Right hindlimb (tissue), 1 donor: ENCODE data around the gene ARID1B.

Experiments
- DNase-seq: peaks from one replicate; pipeline ENCODE4 v3.0.0-alpha.2; 2018

ARID1B gene

DNA sequence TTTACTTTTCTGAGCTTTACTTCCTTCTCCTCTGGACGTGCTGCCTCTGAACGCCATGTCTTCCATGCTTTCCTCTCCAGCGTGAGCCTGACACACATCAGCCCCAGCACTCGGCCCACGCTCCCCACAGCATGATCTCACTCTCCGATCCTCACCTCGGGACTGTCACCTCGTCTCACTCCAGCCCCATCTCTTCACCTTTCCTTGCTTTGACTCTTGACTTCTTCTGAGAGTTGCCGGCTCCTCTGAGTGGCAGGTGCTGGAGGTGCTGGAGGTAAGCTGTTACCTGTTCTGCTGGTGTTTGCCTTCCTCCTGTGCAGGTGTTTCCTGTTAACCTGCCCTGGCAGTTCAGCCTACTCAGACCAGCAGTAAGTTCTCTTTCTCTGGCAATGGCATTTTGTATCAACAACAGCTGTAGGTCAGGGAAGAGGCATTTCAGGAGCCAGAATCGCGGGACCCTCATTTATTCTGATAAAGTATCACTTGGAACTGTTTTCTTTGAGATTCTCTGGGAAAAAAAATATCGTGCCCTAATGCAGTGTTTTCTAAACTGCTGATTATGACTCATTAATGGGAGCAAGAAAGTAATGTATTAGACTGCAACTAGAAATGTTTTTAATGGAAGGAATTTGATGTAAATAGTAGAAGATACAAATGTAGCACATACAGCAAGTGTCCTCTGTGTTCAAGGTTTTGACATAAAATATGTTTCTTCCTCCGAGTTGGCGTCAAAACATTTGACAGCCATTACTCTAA, 106.5 kb downstream of the ARID1B start:
- no peak for DNase-seq

DNA sequence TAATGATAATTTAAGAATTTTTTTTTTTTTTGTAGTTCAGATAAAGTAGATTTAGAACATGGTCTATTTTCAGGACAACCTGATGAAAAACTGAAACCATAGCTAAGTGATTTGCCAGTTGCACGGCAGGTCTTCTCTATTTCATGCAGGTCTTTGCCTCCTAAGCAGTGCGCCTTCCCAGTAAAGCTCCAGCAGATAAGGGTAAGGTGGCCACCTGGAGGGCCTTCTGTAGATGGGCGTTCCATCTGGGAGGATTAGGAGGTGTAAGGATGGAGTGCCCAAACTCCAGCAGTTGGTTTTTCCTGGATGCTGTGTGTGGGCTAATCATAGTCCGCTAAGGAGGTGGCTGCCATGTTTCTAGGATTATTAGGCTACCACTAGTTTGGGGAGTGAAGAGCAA, 107.1 kb downstream of the ARID1B start:
- DNase-seq = no peak

DNA sequence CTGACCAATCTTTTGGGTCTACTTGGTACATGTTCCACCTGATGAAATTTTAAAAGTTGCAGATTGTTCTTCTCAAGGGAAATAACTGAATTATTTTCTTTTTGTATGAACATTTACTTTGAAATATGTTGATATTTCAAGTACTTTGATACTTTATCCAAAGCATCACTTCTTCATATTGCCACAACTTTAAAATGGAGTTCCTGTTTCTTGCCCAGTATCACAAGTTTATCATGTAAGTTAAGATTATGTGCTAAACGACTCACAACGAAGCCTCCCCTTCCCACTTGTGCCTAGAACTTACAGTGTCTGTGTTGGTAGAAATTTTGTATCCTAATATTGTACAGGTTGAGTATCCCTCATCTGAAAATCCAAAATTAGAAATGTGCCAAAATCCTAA, 108.4 kb downstream of the ARID1B start:
- DNase-seq = no peak

DNA sequence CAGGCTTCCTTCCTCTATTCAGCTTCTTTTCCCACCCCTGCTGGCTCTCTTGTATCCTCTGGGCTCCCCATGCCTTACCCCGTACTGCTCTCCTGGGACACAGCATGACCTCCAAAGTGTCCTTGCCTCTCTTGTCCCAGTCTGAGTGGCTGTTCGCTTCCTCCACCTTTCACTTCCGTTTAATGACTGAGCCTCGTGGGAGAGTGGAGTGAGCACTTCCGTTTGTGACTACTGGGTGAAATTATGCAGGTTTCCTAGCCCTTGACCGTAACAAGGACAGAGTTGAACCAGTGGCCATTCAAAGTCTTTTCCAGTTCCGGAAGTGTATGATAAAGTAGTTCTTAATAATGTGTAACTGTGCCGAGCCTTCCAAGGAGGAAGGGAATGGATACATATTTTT, 109.2 kb downstream of the ARID1B start:
- DNase-seq = no peak

DNA sequence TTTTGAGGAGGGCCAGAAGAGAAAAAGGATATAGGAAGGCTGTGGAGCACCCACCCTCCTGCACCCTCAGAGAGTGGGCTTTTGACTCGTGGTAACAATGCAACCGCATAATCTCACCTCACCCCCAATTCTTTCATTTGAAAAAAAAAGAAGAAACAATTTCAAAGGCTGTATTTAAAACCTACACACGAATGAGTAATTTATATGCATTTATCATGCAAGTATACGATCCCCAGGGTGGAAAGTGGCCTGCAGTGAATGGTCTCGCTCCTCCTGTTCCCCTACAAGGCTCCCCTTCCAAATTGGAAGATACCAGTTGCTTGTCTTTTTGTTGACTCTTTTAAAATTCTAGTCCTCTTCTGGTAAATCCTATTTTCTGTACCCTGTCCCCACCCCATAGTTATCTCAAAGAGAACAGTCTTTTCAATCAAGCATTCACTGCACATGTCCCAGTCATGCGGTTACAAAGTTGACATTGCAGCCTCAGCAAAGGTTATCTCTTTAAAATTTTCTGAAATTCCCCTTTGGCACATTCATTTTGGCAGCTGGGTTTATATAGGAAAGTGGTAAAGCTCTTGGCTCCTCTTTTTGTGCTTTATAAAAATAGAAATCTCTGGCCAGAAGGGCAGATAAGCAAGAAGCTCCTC, 110.6 kb downstream of the ARID1B start:
- DNase-seq = no peak

DNA sequence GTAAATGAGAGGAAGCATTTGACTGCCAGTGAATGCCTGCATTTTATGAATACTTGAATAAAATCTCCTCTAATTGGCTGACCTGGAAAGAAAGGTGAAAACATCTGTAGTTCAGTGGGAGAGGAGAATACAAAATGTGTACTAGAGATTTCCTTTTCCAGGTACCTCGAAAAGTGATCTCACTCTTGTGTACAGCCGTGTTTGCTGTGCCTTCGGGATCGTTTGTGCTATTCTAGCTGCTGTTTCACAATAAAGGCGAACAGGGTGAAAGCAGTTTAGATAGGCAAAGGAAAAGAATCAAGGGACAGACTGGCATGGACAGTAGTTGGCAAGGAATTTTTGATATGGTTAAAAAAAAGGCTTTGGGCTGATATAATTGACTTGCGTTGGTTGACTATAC, 112.3 kb downstream of the ARID1B start:
- DNase-seq = no peak

DNA sequence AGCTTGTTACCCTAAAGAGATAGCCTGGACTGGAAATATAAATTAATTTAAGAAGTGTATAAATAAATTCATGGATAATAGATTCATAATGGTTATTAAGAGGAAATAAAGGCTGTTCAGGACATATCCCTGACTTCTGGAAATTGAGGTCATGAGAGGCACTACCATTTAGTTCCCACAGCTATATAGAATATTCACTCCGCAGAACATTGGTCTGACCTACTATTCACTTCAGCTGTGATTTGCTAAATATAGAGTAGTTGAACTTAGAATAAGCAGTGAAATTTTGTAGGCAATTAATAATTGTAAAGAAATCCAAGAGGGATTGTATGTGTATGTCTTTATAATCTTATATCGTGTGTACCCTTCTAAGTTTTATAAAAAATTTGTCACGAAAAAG, 112.8 kb downstream of the ARID1B start:
- DNase-seq = no peak

DNA sequence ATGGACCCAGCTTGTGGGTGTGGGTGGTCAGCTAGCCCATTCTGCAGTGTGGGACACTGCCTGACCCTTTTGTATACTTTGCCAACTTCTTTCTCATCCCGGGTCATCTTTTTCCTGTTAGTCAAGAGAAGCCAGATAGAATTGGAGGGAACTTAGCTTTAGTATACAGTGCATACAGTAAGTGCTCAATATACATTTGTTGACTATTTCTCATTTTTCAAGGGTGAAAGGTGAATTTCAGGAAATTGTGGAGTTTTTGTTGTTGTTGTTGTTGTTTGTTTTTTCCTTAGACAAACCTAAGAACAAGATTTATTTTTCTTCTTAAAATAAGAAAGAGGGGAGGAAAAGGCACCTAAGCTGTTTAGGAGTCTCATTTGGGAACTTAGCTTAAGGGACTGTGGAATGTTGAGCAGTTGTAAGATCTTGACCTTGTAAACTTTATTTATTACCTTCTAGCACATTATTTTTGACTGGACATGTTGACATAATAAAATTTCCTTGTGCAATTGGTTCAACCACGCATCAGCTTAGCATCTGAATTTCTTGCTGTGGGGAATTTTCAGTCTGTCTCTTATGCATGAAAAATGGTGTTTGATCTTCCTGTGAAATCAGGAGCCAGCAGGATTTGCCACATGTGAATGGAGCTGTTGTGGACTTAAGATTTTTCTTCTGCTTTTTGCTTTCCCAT, 113.6 kb downstream of the ARID1B start:
- no peak for DNase-seq

DNA sequence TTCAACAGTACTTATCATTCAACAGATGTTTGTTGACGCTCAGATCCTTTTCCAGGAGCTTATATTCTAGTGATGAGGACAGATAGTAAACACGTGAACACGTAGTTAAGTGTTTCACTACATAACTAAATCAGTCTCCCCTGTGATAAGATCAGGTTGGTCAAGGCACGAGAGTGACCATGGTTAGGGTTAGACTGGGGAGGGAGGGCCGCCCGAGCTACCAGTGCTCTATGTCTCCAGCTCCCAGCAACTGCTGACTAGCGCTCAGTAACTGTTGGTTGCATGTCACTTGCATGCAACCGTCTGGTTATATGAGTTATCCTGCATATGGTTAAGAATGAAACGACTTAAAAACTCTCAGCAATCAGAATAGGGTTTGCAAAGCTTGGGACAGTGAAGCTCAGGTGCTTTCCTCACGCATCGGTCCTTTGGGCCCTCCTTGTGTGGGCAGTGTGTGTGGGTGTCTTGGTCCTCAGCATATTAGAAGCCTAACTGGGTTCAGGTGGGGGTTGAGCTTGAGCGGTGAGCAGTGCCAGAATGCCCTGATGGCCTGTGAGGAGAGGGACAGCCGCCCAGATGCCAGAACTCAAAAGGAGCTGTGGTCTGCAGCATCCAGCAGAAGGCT, 120.8 kb downstream of the ARID1B start:
- DNase-seq = no peak

DNA sequence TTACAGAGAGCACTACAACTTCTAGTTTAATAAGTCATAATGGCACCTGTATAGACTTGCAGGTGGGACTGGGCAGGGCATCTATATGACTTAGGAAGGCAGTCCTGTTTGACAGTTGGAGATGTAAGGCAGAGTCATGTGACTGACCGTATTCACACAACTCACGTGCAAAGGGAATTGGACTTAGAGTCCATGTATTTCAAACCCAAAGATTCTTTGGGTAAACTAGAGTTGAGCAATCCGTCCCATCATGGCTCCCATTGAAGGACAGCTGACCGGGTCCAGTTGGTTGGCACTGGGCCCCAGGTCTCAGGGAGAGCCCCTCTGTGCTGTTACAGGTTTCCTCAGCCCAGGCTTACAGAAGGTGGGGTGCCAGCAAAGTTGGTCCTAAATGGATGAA, 121.9 kb downstream of the ARID1B start:
- no peak for DNase-seq

DNA sequence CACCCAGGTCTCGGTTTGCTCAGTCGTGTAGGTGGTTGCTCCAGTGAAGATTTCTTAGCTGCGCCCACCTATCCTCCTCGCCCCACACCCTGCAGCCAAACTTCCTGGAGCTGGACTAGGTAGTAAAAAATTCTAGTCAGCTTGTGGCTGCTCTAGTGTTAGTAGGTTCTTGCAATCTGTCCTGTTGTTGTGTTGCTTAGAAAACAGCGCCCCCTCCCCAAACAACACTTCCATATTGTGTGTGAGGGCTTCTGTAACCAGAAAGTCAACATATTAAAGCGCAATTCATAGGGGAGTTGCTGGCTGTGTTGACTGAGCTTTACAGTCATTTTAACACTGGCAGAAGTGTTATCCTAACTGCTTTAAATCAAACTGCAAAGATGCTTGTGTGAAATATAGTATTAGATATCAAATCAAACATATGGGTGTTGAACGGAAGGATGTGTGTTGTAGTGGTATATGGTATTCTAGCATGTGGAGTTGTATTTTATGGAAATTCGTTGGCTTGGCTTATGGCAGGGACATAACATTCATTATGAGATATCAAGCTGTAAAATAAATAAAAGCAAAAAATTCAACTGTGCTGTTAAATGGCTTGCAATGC, 122.5 kb downstream of the ARID1B start:
- no peak for DNase-seq

DNA sequence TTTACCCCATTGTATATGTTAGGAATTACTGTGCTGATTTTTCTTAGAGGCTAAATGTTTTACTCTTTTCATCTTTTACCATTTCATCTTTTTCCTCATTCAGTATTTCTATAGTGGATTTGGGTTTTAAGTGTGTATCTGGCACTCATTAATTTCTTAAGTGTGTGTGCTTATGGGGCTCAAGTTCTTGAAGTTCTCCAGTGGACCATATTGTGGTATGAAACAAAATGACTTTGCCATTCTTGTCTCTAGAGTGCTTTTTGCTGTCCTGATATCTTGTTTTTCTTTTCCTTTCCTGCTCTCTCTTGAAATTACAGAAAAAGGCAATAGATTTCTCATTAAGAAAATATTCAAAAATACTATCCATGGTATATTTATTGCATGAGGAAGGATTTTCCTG, 123.1 kb downstream of the ARID1B start:
- DNase-seq = no peak

DNA sequence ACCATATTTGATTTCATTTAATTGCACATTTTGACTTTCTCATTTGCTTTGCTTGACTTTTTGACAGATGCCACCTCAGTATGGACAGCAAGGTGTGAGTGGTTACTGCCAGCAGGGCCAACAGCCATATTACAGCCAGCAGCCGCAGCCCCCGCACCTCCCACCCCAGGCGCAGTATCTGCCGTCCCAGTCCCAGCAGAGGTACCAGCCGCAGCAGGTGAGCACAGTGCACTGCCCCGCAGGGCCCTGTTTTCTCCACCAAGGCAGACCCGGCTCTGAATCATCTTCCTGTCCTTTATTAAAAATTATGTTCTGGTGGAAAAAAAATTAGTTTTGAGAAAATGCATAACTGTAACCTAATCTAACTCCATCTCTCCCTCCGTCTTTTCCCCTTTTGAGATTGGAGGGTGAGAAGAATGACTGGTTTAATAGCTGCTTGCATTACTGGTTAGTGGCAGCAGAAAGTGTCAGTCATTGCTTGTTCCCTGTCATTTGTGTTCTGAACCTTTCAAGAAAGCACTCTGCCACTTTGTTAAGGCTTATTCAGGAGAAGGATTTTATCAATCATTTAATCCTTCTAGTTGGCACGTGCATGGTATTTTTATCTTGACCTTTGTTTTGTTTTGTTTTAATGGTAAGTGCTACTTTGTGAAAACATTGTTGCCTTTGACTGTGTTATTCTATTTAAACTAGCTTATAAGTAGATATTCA, 124.3 kb downstream of the ARID1B start:
- no peak for DNase-seq

DNA sequence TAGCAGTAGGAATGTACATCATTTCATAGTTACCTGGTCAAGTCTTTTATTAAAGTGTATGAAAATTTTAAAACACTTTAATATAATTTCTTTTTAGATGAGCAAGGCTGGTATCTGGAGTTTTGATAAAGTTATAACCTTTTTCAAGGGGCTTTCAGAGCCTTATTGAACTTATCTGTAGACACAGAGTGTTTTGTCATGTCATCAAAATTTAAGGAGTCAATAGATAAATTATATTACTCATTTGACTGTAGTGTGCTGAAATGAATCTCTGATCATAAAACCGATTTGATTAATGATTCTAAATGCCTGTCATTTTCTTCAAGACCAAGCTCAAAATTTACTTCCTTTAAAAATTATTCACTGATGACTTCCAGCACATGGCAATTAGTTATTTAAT, 125.6 kb downstream of the ARID1B start:
- no peak for DNase-seq

DNA sequence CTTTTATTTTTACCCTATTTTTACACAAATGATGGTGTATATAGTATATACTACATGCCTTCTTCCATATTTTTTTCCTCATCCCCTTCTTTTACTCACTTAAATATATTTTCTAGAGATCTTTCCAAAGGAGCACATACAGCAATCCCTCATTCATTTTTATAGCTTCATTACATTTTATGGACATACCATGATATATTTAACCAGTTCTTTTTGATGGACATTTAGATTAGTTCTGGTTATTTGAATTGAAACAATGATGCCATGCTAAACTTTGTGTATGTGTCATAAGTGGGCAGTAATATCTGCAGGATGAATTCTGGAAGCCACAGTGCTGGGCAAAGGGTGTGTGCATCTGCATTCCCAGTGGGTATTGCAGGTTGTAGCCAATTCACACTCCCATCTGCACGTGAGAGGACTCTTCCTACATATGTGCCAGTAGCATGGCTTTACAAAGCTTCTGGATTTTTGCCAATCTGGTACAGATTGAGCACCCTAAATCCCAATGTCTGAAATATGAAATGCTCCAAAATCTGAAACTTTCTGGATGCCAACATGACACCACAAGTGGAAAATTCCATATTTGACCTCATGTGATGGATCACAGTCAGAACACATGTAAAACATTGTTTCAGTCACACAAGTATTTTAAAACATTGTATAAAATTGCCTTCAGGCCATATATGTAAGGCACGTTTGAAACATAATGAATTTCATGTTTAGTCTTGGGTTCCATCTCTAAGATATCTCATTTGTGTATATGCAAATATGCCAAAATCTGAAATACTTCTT, 127.2 kb downstream of the ARID1B start:
- DNase-seq = no peak

DNA sequence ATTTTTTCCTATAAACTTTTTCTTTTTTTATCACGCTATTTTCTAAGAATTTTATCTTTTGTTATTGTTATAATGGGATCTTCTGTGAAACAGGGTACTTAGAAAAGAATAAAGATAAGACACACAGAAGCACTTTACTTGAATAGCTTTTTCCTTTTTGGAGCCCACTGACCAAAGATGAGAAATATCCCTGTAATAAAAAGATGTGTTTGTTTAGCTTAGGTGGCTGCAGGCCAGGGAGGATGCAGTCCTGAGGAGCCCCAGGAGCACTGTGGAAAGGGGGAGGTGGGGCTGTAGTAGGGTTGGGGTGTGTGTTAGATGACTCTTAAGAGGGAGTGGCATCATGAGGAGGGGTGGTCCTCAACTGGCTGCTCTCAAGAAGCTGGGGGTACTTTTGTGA, 128.6 kb downstream of the ARID1B start:
- DNase-seq = no peak

DNA sequence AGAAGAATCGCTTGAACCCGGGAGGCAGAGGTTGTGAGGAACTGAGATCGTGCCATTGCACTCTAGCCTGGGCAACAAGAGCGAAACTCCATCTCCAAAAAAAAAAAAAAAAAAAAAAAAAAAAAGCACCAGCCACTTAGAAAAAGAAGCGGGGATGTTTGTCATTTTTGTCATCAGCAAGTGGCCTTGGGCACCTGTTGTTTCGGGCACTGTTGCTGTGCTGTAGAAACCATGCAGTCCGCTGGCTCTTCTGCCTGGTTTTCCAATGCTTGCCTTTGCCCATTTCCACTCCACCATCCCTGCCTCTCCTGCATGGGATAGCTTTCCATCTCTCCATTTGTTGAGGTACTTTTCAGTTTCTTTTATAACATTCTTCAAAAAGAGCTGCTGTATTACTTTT, 129.3 kb downstream of the ARID1B start:
- no peak for DNase-seq

DNA sequence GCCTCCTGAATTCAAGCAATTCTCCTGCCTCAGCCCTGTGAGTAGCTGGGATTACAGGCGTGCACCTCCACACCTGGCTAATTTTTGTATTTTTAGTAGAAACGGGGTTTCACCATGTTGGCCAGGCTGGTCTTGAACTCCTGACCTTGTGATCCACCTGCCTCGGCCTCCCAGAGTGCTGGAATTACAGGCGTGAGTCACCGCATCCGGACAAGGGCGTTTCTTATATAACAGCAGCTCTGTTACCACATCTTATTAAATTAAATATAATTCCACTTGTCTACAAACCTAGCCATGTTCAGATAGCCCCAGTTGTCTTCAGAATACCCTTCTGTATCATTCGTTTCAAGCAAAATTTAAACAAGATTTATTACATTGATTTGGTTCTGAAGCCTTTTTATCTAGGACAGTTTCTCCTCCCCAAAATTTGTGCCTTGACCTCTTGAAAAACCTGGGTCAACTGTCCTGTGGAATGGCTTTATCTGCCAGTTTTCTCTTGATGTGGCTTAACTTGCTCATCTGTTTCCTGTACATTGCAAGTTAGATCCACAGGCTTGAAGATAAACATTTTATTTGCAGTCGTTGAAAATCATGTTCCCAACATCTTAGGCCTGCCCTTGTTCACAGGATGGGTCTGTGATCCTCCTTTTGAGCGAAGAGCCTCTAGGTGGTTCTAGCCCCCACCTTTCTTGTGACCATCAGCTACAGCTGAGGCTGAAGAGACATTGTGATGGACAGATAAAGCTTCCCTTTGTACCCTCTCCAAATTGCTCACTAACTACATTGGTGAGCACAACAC, 132.2 kb downstream of the ARID1B start:
- DNase-seq = no peak

DNA sequence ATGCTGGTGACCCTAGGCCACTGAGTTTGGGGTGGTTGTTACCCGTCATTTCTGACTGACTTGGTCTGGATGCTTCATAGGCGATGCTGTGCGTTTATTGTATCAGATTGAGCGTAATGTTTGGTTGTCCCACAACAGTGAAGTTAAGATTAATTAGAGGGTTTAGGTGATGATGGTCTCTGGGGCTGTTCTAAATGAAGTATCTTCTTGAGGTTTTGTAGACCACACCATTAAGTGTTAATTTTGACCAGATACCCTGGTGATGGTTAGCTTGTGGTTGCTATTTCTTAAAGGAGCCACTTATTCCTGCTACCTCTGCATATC, 132.8 kb downstream of the ARID1B start:
- DNase-seq = no peak

DNA sequence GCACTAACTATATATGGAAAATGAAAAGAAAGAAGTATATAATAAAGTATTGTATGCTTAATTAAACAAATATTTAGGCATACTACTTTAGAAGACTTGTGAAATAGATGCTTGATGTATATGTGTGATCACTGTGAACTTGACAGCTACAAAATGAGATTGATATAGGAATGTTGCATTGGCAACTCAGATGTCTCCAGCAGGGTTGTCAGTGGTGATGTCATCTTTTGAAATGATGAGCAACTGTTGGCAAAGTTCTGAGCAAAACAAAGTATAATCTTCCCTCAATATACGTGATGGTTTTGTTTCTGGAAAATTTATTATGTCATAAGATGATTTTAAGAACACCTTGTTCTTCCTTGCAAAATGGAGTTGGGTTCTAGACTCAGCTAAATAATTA, 133.8 kb downstream of the ARID1B start:
- DNase-seq = no peak

DNA sequence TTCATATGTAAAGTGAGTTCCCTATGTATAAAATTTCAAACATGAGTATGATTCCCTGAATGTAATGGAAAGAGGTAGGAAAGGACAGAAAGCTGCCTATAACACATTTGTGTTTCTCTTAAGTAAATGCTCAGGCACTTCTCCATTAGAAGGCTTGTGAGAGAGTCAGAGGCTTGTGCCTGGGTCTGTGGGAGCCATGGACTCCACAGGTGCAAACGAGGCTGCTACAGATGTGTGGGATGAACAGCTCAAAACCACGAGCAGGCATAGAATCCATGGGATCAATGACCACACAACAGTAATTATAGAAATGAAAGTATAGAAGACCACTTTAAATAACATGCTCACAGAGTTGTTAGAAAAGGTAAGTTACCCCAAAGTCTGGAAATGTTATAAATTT, 134.4 kb downstream of the ARID1B start:
- no peak for DNase-seq
